BLaER1 (cell line): ENCODE data around the gene JAZF1.
A peak's percentile ranks its signal among the peaks of the same experiment; 100 is the strongest.

Source experiments
- H3K27ac ChIP-seq: shearing (Covaris generic); formaldehyde crosslinking; 2 replicates; pipeline ENCODE4 v1.8.1; 2022
- H3K27me3 ChIP-seq: shearing (Covaris generic); formaldehyde crosslinking; 2 replicates; pipeline ENCODE4 v1.8.1; 2022
- H3K36me3 ChIP-seq: shearing (Covaris generic); formaldehyde crosslinking; 2 replicates; pipeline ENCODE4 v1.8.1; 2022
- H3K4me1 ChIP-seq: shearing (Covaris generic); formaldehyde crosslinking; 2 replicates; pipeline ENCODE4 v1.8.1; 2022
- H3K4me2 ChIP-seq: shearing (Covaris generic); formaldehyde crosslinking; 2 replicates; pipeline ENCODE4 v1.8.1; 2022
- H3K4me3 ChIP-seq: shearing (Covaris generic); formaldehyde crosslinking; 2 replicates; pipeline ENCODE4 v1.8.1; 2022
- H3K9ac ChIP-seq: shearing (Covaris generic); formaldehyde crosslinking; 2 replicates; pipeline ENCODE4 v1.8.1; 2022
- H3K9me3 ChIP-seq: shearing (Covaris generic); formaldehyde crosslinking; 2 replicates; pipeline ENCODE4 v1.8.1; 2022
- H4K20me1 ChIP-seq: shearing (Covaris generic); formaldehyde crosslinking; 2 replicates; pipeline ENCODE4 v1.8.1; 2022
- Cebpa-rat ChIP-seq: shearing (Covaris generic); IDR thresholded peaks from 2 replicates; pipeline ENCODE4 v1.8.1; 2022

JAZF1 gene

GRCh38 chr7:28180364-28181147, at the start of gene JAZF1:
Gene JAZF1 (minus strand): TSS chr7:28180795.
- Histone ChIP-seq H3K27me3 (no peaks in the 10 kb centered on the region), H4K20me1 (0 out of 2 replicates have a peak, but pooled peaks cover 20% of the 10 kb centered on the region), H3K9ac (peak within 1 kb of the TSS; percentile 77), H3K27ac (no peak within 1 kb of the TSS), H3K4me1 (peaks cover 31% of the 10 kb centered on the region), H3K9me3 (no peaks in the 10 kb centered on the region), H3K36me3 (no peaks in the 10 kb centered on the region), H3K4me2 (peak within 1 kb of the TSS; percentile 95), H3K4me3 (peak within 1 kb of the TSS; percentile 74)
- no peak for TF ChIP-seq Cebpa-rat

- Histone ChIP-seq H3K9me3 (no peaks in the 10 kb centered on the region), H3K4me1 (no peaks in the 10 kb centered on the region), H3K27ac (no peak overlapping the region), H3K36me3 (no peaks in the 10 kb centered on the region), H4K20me1 (no peaks in the 10 kb centered on the region), H3K4me2 (no peak overlapping the region), H3K9ac (no peak overlapping the region), H3K27me3 (no peaks in the 10 kb centered on the region), H3K4me3 (no peak overlapping the region)
- no peak for TF ChIP-seq Cebpa-rat
These were observed 49.7 kb upstream of the JAZF1 start for GRCh38 chr7:28230261-28230660.

GRCh38 chr7:28228396-28228795, 47.8 kb upstream of the JAZF1 start:
- Histone ChIP-seq H4K20me1 (no peaks in the 10 kb centered on the region), H3K4me1 (no peaks in the 10 kb centered on the region)

GRCh38 chr7:28226003-28226402, 45.4 kb upstream of the JAZF1 start:
- Histone ChIP-seq H3K36me3 (no peaks in the 10 kb centered on the region), H3K27ac (no peak overlapping the region), H4K20me1 (no peaks in the 10 kb centered on the region), H3K9me3 (no peaks in the 10 kb centered on the region), H3K4me2 (no peak overlapping the region), H3K27me3 (no peaks in the 10 kb centered on the region), H3K9ac (no peak overlapping the region), H3K4me3 (no peak overlapping the region), H3K4me1 (no peaks in the 10 kb centered on the region)
- TF ChIP-seq Cebpa-rat, result no peak

More at GRCh38 chr7:28228396-28228795, 47.8 kb upstream of the JAZF1 start:
- H3K4me3 ChIP-seq, result no peak overlapping the region
- no peak overlapping the region for H3K27ac ChIP-seq
- no peaks in the 10 kb centered on the region for H3K27me3 ChIP-seq
- TF ChIP-seq Cebpa-rat, result no peak
- H3K9me3 ChIP-seq, result no peaks in the 10 kb centered on the region
- H3K9ac ChIP-seq, result no peak overlapping the region
- no peak overlapping the region for H3K4me2 ChIP-seq
- H3K36me3 ChIP-seq, result no peaks in the 10 kb centered on the region

GRCh38 chr7:28225576-28225975, 45.0 kb upstream of the JAZF1 start:
- Histone ChIP-seq H3K9me3 (no peaks in the 10 kb centered on the region), H3K27me3 (no peaks in the 10 kb centered on the region)

GRCh38 chr7:28224675-28225074, 44.1 kb upstream of the JAZF1 start:
- Histone ChIP-seq H3K4me1 (no peaks in the 10 kb centered on the region), H3K4me2 (no peak overlapping the region), H3K27me3 (no peaks in the 10 kb centered on the region), H3K27ac (no peak overlapping the region), H3K4me3 (no peak overlapping the region), H3K36me3 (no peaks in the 10 kb centered on the region), H4K20me1 (no peaks in the 10 kb centered on the region), H3K9ac (no peak overlapping the region), H3K9me3 (no peaks in the 10 kb centered on the region)
- no peak for TF ChIP-seq Cebpa-rat

More at GRCh38 chr7:28225576-28225975, 45.0 kb upstream of the JAZF1 start:
- H3K9ac ChIP-seq, result no peak overlapping the region
- no peak for TF ChIP-seq Cebpa-rat
- H3K36me3 ChIP-seq, result no peaks in the 10 kb centered on the region
- H4K20me1 ChIP-seq, result no peaks in the 10 kb centered on the region
- no peak overlapping the region for H3K4me3 ChIP-seq
- H3K27ac ChIP-seq, result no peak overlapping the region
- no peak overlapping the region for H3K4me2 ChIP-seq
- H3K4me1 ChIP-seq, result no peaks in the 10 kb centered on the region

- H3K4me1 ChIP-seq, result no peaks in the 10 kb centered on the region
- H3K27ac ChIP-seq, result no peak overlapping the region
- H3K9me3 ChIP-seq, result no peaks in the 10 kb centered on the region
- no peak for TF ChIP-seq Cebpa-rat
- no peak overlapping the region for H3K4me3 ChIP-seq
- H3K9ac ChIP-seq, result no peak overlapping the region
- no peaks in the 10 kb centered on the region for H4K20me1 ChIP-seq
- H3K27me3 ChIP-seq, result no peaks in the 10 kb centered on the region
- H3K36me3 ChIP-seq, result no peaks in the 10 kb centered on the region
- H3K4me2 ChIP-seq, result no peak overlapping the region
These were observed 43.6 kb upstream of the JAZF1 start for GRCh38 chr7:28224172-28224571.

GRCh38 chr7:28222636-28223035, 42.0 kb upstream of the JAZF1 start:
- Histone ChIP-seq H3K4me3 (no peak overlapping the region), H3K27ac (no peak overlapping the region), H3K9ac (no peak overlapping the region), H3K36me3 (no peaks in the 10 kb centered on the region), H4K20me1 (no peaks in the 10 kb centered on the region), H3K9me3 (no peaks in the 10 kb centered on the region), H3K4me2 (no peak overlapping the region), H3K4me1 (no peaks in the 10 kb centered on the region), H3K27me3 (no peaks in the 10 kb centered on the region)
- no peak for TF ChIP-seq Cebpa-rat

- Histone ChIP-seq H3K27ac (no peak overlapping the region), H3K9ac (no peak overlapping the region), H3K4me3 (no peak overlapping the region), H3K4me1 (no peaks in the 10 kb centered on the region), H3K27me3 (no peaks in the 10 kb centered on the region), H4K20me1 (no peaks in the 10 kb centered on the region), H3K36me3 (no peaks in the 10 kb centered on the region), H3K9me3 (no peaks in the 10 kb centered on the region), H3K4me2 (no peak overlapping the region)
- TF ChIP-seq Cebpa-rat, result no peak
These were observed 39.2 kb upstream of the JAZF1 start for GRCh38 chr7:28219793-28220192.

- no peak overlapping the region for H3K9ac ChIP-seq
- TF ChIP-seq Cebpa-rat, result no peak
These were observed 36.5 kb upstream of the JAZF1 start for GRCh38 chr7:28217143-28217542.

More at GRCh38 chr7:28217143-28217542, 36.5 kb upstream of the JAZF1 start:
- H3K36me3 ChIP-seq, result no peaks in the 10 kb centered on the region
- H3K27me3 ChIP-seq, result no peaks in the 10 kb centered on the region
- no peaks in the 10 kb centered on the region for H3K9me3 ChIP-seq
- H3K4me1 ChIP-seq, result no peaks in the 10 kb centered on the region
- no peaks in the 10 kb centered on the region for H4K20me1 ChIP-seq
- H3K4me2 ChIP-seq, result no peak overlapping the region
- H3K27ac ChIP-seq, result no peak overlapping the region
- H3K4me3 ChIP-seq, result no peak overlapping the region
